ENCODE measurements around the gene STAT1. TPM values are rescaled to one million over a fixed set of nuclear protein-coding genes. Genes with fewer than 3 reads are reported as not detected.

The STAT1 gene
- total and polyA plus RNA-seq, 9 of the 15 experiments (the other 6 are each of a cell fraction or from before 2014, with no cell fraction given): 8.7 to 34.4 (median 26.8) TPM

- CTCF ChIA-PET (ENCODE audit: low intra/inter-chr PET ratio): no interaction called here
- DNase-seq (ENCODE audit: extremely low read depth in 1 of 4, low spot score in 3 of 4) (no peak), ATAC-seq (no peak; the same call in 2 of the 3 replicates), FAIRE-seq (no peak)
- Histone ChIP-seq H3K4me3 (no peak overlapping the region), H3K4me1 (replicated peaks in 1 of 2; ENCODE audit: control insufficient read depth in 2 of 2, insufficient read depth in 2 of 2, low read length in 2 of 2) (peaks cover 0 to 10% of the 10 kb centered on the region in 2 experiments; a peak in 1 of 5 replicates), H3K9me1 (ENCODE audit: control insufficient read depth, insufficient read depth, low read length) (no peaks in the 10 kb centered on the region), H3K27ac (ENCODE audit: extremely low read depth, low read depth, low read length) (no peak overlapping the region), H4K20me1 (replicated peaks; ENCODE audit: control insufficient read depth, insufficient read depth, low read length) (no peaks in the 10 kb centered on the region), H3K27me3 (ENCODE audit: control insufficient read depth in 2 of 2, insufficient read depth in 2 of 2, low read length in 2 of 2) (no peaks in the 10 kb centered on the region), H2AFZ (ENCODE audit: low read depth, low read length) (no peak overlapping the region), H3K4me2 (ENCODE audit: insufficient read depth, low read length) (no peak overlapping the region), H3K9ac (ENCODE audit: insufficient read depth in 1 of 2, low read depth in 2 of 2, low read length in 2 of 2) (no peak overlapping the region), H3K9me3 (replicated peaks; ENCODE audit: control insufficient read depth, insufficient read depth, low read depth, low read length) (no peaks in the 10 kb centered on the region), H3K36me3 (ENCODE audit: control insufficient read depth, insufficient read depth, low read length) (no peaks in the 10 kb centered on the region), H3K79me2 (ENCODE audit: control insufficient read depth, insufficient read depth, low read length) (no peaks in the 10 kb centered on the region)
- POLR2A ChIA-PET: no interaction called here
- BruUV-seq (replicated peaks): no TSS peak
- 46% methylated on average over 2 of the region's 2 CpGs for WGBS (ENCODE audit: insufficient coverage, low coverage, missing lambda C conversion rate)
- in situ Hi-C loops (cut with MboI) (no loop called here), intact Hi-C loops (cut with micrococcal nuclease) (loop anchor here (5.0 to 10.0 kb wide), 2 partner anchors 104 to 166 kb away; no protein-coding TSS in a partner anchor)
- no peak for TF ChIP-seq RBM25 (IDR thresholded peaks at IDR 0.05; ENCODE audit: low read depth, low read length, severe bottlenecking)
- TF ChIP-seq ZNF76 (CRISPR knock-in tag; IDR thresholded peaks at IDR 0.05; ENCODE audit: borderline replicate concordance): no peak
- no peak for TF ChIP-seq STAT5A (IDR thresholded peaks at IDR 0.05; ENCODE audit: borderline replicate concordance, low read length)
- no peak for TF ChIP-seq SMARCB1 (IDR thresholded peaks at IDR 0.05; ENCODE audit: insufficient read length, low read depth)
- TF ChIP-seq ZNF232 (CRISPR knock-in tag; IDR thresholded peaks at IDR 0.05): no peak
- TF ChIP-seq TCF7L2 (IDR thresholded peaks at IDR 0.05; ENCODE audit: low read depth, low read length): no peak
- TF ChIP-seq NFYB (IDR thresholded peaks at IDR 0.05; ENCODE audit: extremely low read depth, insufficient read length): no peak
- TF ChIP-seq, protein P1, sequence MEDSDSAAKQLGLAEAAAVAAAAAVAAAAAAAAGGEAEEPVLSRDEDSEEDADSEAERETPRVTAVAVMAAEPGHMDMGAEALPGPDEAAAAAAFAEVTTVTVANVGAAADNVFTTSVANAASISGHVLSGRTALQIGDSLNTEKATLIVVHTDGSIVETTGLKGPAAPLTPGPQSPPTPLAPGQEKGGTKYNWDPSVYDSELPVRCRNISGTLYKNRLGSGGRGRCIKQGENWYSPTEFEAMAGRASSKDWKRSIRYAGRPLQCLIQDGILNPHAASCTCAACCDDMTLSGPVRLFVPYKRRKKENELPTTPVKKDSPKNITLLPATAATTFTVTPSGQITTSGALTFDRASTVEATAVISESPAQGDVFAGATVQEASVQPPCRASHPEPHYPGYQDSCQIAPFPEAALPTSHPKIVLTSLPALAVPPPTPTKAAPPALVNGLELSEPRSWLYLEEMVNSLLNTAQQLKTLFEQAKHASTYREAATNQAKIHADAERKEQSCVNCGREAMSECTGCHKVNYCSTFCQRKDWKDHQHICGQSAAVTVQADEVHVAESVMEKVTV (CRISPR knock-in tag; IDR thresholded peaks at IDR 0.05): no peak
- no peak for TF ChIP-seq TRIM25 (IDR thresholded peaks at IDR 0.05; ENCODE audit: borderline replicate concordance)
- TF ChIP-seq ATF4 (CRISPR knock-in tag; IDR thresholded peaks at IDR 0.05): no peak
- no peak for TF ChIP-seq CHCHD3 (CRISPR knock-in tag; IDR thresholded peaks at IDR 0.05)
- TF ChIP-seq HNRNPL (IDR thresholded peaks at IDR 0.05; ENCODE audit: low read depth, low read length): no peak
- no peak for TF ChIP-seq PYGO2 (tag; IDR thresholded peaks at IDR 0.05)
- no peak for TF ChIP-seq SETDB1 (IDR thresholded peaks at IDR 0.05; ENCODE audit: low read length)
- no peak for TF ChIP-seq ELK3 (CRISPR knock-in tag; IDR thresholded peaks at IDR 0.05)
- TF ChIP-seq ZNF140 (CRISPR knock-in tag; IDR thresholded peaks at IDR 0.05): no peak
- no peak for TF ChIP-seq MYC (IDR thresholded peaks at IDR 0.05; ENCODE audit: low read depth, low read length)
- TF ChIP-seq MYC (CRISPR knock-in tag; IDR thresholded peaks at IDR 0.05; ENCODE audit: borderline replicate concordance, low read depth): no peak
Measured at GRCh38 chr2:190948671-190949070, 65.3 kb downstream of the STAT1 start.

All from K562 (cell line).